CD8-positive, alpha-beta memory T cell (primary cell): ENCODE results near the gene ROCK2. TPM values are rescaled to one million over a fixed set of nuclear protein-coding genes. Genes with fewer than 3 reads are reported as not detected.

ENCODE experiments used
- CTCF ChIA-PET: fragments of 350-600 bp; sonication (Branson Sonifier 250); formaldehyde crosslinking; loops from one replicate; lab custom pipeline; 2021; ENCODE audit warnings: antibody characterized with exemption; lab: Charles Lee
- POLR2A ChIA-PET: fragments of 350-600 bp; sonication (Branson Sonifier 250); formaldehyde crosslinking; loops from one replicate; lab custom pipeline; 2021; ENCODE audit warnings: antibody characterized with exemption; lab: Charles Lee
- DNase-seq, 5 donors: peaks; one replicate each; pipeline versions ENCODE4 v3.0.0 to v3.0.0-alpha.2; 2020 to 2022; ENCODE audit warnings: mixed read lengths in 1 of 5
- H3K27ac ChIP-seq: one replicate; pipeline ENCODE4 v1.7.0; 2013; ENCODE audit warnings: low read depth, mild to moderate bottlenecking, low read length, moderate library complexity
- H3K27me3 ChIP-seq: 2 replicates; pipeline ENCODE4 v1.7.0; 2013; ENCODE audit warnings: low read length, mild to moderate bottlenecking; ENCODE audit not compliant: insufficient read depth, poor library complexity, severe bottlenecking
- H3K36me3 ChIP-seq: 2 replicates; pipeline ENCODE4 v1.7.0; 2013; ENCODE audit warnings: mild to moderate bottlenecking, low read length, moderate library complexity; ENCODE audit not compliant: insufficient read depth
- H3K4me1 ChIP-seq: 2 replicates; pipeline ENCODE4 v1.7.0; 2013; ENCODE audit warnings: mild to moderate bottlenecking, low read length, moderate library complexity; ENCODE audit not compliant: insufficient read depth
- H3K4me3 ChIP-seq: 2 replicates; pipeline ENCODE4 v1.7.0; 2013; ENCODE audit warnings: mild to moderate bottlenecking, low read length
- H3K9me3 ChIP-seq: 2 replicates; pipeline ENCODE4 v1.7.0; 2013; ENCODE audit warnings: mild to moderate bottlenecking, low read length
- H3K27ac Mint-ChIP-seq, 8 donors: one replicate each; pipeline ENCODE4 v1.8.0; 2020 to 2021; ENCODE audit warnings: mixed read lengths in 8 of 8, mild to moderate bottlenecking in 6 of 8, inconsistent platforms in 3 of 8, moderate library complexity in 3 of 8
- H3K27me3 Mint-ChIP-seq, 2 donors: one replicate each; pipeline ENCODE4 v1.8.0; 2020 to 2021; ENCODE audit warnings: mixed read lengths in 2 of 2, mild to moderate bottlenecking in 1 of 2, moderate library complexity in 1 of 2
- H3K36me3 Mint-ChIP-seq, 3 donors: one replicate each; pipeline ENCODE4 v1.8.0; 2020 to 2021; ENCODE audit warnings: mixed read lengths in 3 of 3, inconsistent platforms in 1 of 3, mild to moderate bottlenecking in 1 of 3
- H3K4me1 Mint-ChIP-seq, 3 donors: one replicate each; pipeline ENCODE4 v1.8.0; 2020 to 2021; ENCODE audit warnings: mixed read lengths in 3 of 3, inconsistent platforms in 1 of 3, mild to moderate bottlenecking in 1 of 3
- H3K4me3 Mint-ChIP-seq, 7 donors: one replicate each; pipeline ENCODE4 v1.8.0; 2020 to 2021; ENCODE audit warnings: mixed read lengths in 7 of 7, mild to moderate bottlenecking in 6 of 7, moderate library complexity in 4 of 7, inconsistent platforms in 2 of 7
- H3K9me3 Mint-ChIP-seq, 5 donors: one replicate each; pipeline ENCODE4 v1.8.0; 2020 to 2022; ENCODE audit warnings: mixed read lengths in 5 of 5, mild to moderate bottlenecking in 3 of 5, moderate library complexity in 2 of 5, inconsistent platforms in 1 of 5
- polyA plus RNA-seq: library from polyadenylated mRNA; unstranded; fragments of 300-500 nt; fragmentation: Illumina TruSeq; gene quantifications from one replicate; pipeline ENCODE4 v1.2.3, GENCODE V29; 2021
- total RNA-seq, 2 experiments: library from RNA; stranded (reverse); gene quantifications; one replicate each; pipeline ENCODE4 v1.2.3, GENCODE V29; 2021

The ROCK2 gene
- total and polyA plus RNA-seq, 3 experiments from 2014 or later: 15.5 to 22.9 (median 19.5) TPM

DNA sequence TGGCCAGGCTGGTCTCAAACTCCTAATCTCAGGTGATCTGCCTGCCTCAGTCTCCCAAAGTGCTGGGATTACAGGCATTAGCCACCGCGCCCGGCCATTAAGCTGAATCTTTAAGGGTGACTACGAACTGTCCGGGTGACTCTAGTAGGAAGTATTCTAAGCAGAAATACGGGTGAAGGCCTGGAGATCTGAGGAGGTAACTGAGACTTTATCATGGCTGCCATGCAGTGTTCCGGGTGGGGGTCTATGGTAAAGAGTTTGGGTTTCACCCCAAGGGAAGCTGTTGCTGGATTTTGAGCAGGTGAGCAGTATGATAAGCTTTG, 20.1 kb upstream of the ROCK2 start:
- Histone ChIP-seq H3K4me1 (no peaks in the 10 kb centered on the region), H3K36me3 (no peaks in the 10 kb centered on the region), H3K4me3 (no peak overlapping the region), H3K27ac (no peak overlapping the region), H3K27me3 (no peaks in the 10 kb centered on the region), H3K9me3 (no peaks in the 10 kb centered on the region)
- no peak for DNase-seq
- POLR2A ChIA-PET: no interaction called here
- H3K36me3 Mint-ChIP-seq: no peaks in the 10 kb centered on the region
- no peaks in the 10 kb centered on the region for H3K9me3 Mint-ChIP-seq
- H3K27ac Mint-ChIP-seq: no peak overlapping the region
- no peaks in the 10 kb centered on the region for H3K4me1 Mint-ChIP-seq
- H3K27me3 Mint-ChIP-seq: peaks cover 5 to 23% of the 10 kb centered on the region in 2 donors
- CTCF ChIA-PET: no interaction called here
- H3K4me3 Mint-ChIP-seq: no peak overlapping the region

DNA sequence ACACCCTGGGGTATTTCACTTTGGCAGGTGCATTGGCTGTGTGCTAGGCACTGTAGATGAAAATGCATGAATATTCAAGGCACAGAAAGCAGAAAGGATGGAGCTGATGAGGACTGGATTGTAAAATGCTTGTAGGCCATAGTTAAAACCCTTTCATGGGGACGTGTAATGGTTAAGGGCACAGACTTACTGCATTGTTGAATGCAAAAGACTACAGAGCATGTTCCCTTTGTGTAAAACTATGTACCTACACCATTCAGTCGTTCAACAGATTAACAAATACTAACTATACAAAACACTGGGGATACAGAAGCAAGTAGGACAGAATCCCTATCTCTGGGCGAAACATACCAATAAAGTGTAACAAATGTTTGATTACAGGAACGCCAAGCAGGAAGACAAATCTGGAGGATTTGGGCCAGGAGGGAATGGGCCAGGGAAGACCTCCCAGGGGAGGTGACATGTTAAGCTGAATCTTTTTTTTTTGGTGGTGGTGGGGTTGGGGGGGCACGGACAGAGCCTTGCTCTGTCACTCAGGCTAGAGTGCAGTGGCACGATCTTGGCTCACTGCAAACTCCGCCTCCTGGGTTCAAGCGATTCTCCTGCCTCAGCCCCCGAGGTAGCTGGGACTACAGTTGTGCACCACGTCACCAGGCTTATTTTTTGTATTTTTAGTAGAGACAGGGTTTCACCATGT, 19.6 kb upstream of the ROCK2 start:
- H3K4me1 Mint-ChIP-seq: no peaks in the 10 kb centered on the region
- POLR2A ChIA-PET: no interaction called here
- H3K27ac Mint-ChIP-seq: no peak overlapping the region
- DNase-seq: no peak
- no peaks in the 10 kb centered on the region for H3K36me3 Mint-ChIP-seq
- no peaks in the 10 kb centered on the region for H3K9me3 Mint-ChIP-seq
- H3K4me3 ChIP-seq: no peak overlapping the region
- H3K27me3 ChIP-seq: no peaks in the 10 kb centered on the region
- H3K4me1 ChIP-seq: no peaks in the 10 kb centered on the region
- H3K4me3 Mint-ChIP-seq: no peak overlapping the region
- H3K9me3 ChIP-seq: no peaks in the 10 kb centered on the region
- H3K36me3 ChIP-seq: no peaks in the 10 kb centered on the region
- no peak overlapping the region for H3K27ac ChIP-seq
- peaks cover 5 to 19% of the 10 kb centered on the region in 2 donors for H3K27me3 Mint-ChIP-seq
- CTCF ChIA-PET: no interaction called here

DNA sequence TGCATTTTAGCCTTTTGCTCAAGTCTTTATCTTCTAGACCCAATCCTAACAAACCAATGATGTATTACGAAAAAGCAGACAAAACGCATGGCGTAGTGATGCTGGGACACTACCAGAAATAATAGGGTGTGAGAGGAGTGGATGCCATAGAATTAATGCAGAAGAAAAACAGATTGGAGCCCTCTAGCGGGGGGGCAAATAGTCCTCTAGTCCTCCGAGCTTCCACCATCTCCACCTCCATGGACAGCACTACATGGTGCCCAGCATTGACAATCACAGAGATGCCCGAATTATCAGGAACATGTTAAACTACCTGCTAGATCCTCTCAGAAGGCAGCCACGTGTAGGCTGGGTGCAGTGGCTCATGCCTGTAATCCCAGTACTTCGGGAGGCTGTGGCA, 15.4 kb upstream of the ROCK2 start:
- H3K4me3 ChIP-seq: no peak overlapping the region
- H3K36me3 Mint-ChIP-seq: no peaks in the 10 kb centered on the region
- ChIA-PET CTCF (no interaction called here), POLR2A (no interaction called here)
- H3K36me3 ChIP-seq: no peaks in the 10 kb centered on the region
- H3K27ac Mint-ChIP-seq: no peak overlapping the region
- H3K27me3 Mint-ChIP-seq: peaks cover 5 to 13% of the 10 kb centered on the region in 2 donors
- DNase-seq: no peak
- no peak overlapping the region for H3K27ac ChIP-seq
- no peaks in the 10 kb centered on the region for H3K9me3 Mint-ChIP-seq
- no peaks in the 10 kb centered on the region for H3K4me1 Mint-ChIP-seq
- H3K4me1 ChIP-seq: no peaks in the 10 kb centered on the region
- H3K9me3 ChIP-seq: no peaks in the 10 kb centered on the region
- no peak overlapping the region for H3K4me3 Mint-ChIP-seq
- no peaks in the 10 kb centered on the region for H3K27me3 ChIP-seq

DNA sequence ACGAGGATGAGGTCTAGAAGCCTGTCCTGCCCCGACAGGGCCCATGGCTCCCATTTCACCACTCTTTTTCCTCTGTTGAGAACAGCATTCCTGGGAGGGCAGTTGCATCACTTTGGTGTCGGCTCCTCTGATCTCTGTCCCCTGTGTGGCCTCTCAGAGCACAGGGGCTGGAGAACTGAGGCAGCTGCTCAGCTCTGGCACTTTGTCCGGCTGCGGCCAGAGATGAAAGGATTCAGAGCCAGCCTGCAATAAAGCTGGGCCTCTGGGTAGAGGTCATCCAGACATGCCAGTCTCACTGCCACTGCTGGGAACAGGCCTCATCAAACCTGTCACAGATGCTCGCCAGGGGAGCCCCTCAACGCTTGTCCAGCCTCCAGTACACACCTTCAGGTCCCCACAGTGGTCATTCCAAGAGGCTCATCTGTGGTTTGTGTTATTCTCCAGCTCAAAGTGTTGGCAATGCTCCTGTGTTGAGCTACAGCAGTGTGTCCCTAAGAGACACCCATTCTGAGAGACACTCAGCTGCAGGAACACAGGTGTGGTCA, 13.1 kb upstream of the ROCK2 start:
- Mint-ChIP-seq H3K4me3 (no peak overlapping the region), H3K27me3 (no peaks in the 10 kb centered on the region), H3K9me3 (no peaks in the 10 kb centered on the region), H3K4me1 (no peaks in the 10 kb centered on the region), H3K27ac (no peak overlapping the region), H3K36me3 (no peaks in the 10 kb centered on the region)
- no peak overlapping the region for H3K27ac ChIP-seq
- H3K4me1 ChIP-seq: no peaks in the 10 kb centered on the region
- DNase-seq: no peak
- ChIA-PET CTCF (no interaction called here), POLR2A (no interaction called here)
- no peaks in the 10 kb centered on the region for H3K36me3 ChIP-seq
- H3K4me3 ChIP-seq: no peak overlapping the region
- no peaks in the 10 kb centered on the region for H3K9me3 ChIP-seq
- no peaks in the 10 kb centered on the region for H3K27me3 ChIP-seq

DNA sequence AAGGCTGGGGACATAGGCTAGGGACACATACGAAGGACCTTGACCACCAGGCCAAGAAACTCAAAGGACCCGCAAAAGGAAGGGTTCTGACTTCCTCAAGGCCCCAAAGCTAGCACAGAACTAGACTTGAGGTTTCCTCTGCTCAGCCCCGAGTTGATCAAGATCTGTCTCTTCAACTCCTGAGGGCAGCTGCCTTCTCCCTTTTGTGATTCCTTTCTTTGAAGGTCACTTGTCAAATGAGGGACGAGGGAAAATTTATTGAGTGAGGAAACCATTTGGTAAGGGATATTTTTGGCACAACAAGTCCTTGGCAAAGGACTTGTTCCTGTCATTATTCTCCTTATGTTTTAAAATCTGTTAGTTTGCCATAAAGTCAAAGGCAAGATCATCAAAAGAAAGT, 12.3 kb upstream of the ROCK2 start:
- H3K4me1 Mint-ChIP-seq: no peaks in the 10 kb centered on the region
- no peaks in the 10 kb centered on the region for H3K36me3 Mint-ChIP-seq
- POLR2A ChIA-PET: no interaction called here
- no peaks in the 10 kb centered on the region for H3K36me3 ChIP-seq
- H3K9me3 Mint-ChIP-seq: no peaks in the 10 kb centered on the region
- CTCF ChIA-PET: no interaction called here
- no peaks in the 10 kb centered on the region for H3K27me3 Mint-ChIP-seq
- H3K9me3 ChIP-seq: no peaks in the 10 kb centered on the region
- DNase-seq: no peak
- no peak overlapping the region for H3K27ac Mint-ChIP-seq
- no peaks in the 10 kb centered on the region for H3K27me3 ChIP-seq
- H3K27ac ChIP-seq: no peak overlapping the region
- no peak overlapping the region for H3K4me3 ChIP-seq
- no peaks in the 10 kb centered on the region for H3K4me1 ChIP-seq
- H3K4me3 Mint-ChIP-seq: no peak overlapping the region

DNA sequence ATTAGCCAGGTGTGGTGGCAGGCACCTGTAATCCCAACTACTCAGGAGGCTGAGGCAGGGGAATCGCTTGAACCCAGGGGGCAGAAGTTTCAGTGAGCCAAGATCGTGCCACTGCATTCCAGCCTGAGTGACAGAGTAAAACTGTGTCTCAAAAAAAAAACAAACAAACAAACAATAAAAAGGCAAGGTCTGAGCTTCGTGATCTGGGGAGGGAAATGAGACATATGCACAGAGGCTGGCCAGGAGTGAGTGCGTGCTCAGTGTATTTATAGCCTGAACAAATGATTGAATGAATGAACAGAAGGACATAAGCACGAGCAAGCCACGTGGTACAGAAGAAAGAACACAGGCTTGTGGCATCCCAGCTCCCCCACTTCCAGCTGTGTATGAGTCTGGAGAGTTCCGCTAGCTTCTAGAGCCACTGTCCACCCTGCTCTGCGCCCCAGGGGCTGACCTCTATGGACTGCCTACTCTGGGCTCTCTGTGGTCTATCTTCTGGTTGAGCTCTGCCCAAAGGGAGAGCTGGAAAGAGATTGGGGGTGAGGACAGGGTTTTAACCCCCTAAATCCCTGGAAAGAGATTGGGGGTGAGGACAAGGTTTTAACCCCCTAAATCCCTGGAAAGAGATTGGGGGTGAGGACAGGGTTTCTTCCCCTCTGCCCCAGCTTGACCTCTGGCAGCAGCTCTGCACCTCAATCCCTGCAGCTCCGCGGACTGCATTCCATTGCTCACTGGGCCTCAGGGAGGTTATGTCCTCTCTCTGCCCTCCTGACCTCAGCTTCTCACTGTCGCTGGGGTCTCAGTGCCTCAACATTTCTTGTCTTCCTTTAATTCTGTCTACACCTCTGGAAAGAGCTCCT, 11.0 kb upstream of the ROCK2 start:
- Mint-ChIP-seq H3K4me3 (no peak overlapping the region), H3K27ac (no peak overlapping the region), H3K36me3 (no peaks in the 10 kb centered on the region), H3K27me3 (no peaks in the 10 kb centered on the region), H3K9me3 (no peaks in the 10 kb centered on the region), H3K4me1 (no peaks in the 10 kb centered on the region)
- H3K4me3 ChIP-seq: no peak overlapping the region
- H3K36me3 ChIP-seq: no peaks in the 10 kb centered on the region
- H3K27ac ChIP-seq: no peak overlapping the region
- no peak for DNase-seq
- H3K9me3 ChIP-seq: no peaks in the 10 kb centered on the region
- no peaks in the 10 kb centered on the region for H3K27me3 ChIP-seq
- CTCF ChIA-PET: no interaction called here
- no peaks in the 10 kb centered on the region for H3K4me1 ChIP-seq
- POLR2A ChIA-PET: no interaction called here

DNA sequence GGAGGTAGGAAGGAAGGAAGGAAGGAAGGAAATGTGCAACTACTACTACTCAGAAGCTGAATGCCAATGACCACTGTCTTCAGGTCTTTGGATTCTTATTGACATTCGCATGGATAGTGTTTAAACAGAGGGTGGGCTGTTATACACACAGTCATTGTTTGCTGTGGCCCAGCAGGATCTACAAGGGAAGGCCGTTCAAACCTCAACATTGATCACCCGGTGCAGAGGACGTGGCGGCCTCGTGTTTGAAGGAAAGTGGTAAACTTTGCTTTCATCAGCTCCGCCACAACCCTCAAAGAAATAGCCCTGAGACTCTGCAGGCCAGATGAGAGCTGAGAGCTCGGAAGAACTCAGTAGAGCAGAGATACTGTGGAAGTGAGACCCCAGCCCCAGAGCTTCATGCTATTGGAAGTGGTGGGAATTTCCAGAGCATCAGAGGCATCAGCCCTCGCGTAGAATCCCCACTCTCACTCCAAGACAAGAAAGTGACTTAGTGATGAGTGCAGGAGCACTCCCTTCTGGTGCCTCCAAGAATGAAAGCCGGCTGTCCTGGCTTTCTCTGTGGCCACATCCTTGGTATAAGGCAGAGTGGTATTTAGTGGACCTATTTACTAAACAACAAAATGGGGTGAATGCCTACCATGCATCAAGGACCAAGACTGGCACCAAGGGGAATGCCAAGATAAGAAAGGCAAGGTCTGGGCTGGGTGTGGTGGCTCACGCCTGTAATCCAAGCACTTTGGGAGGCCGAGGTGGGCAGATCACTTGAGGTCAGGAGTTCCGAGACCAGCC, 10.1 kb upstream of the ROCK2 start:
- DNase-seq: no peak
- Histone ChIP-seq H3K4me1 (no peaks in the 10 kb centered on the region), H3K4me3 (no peak overlapping the region), H3K36me3 (no peaks in the 10 kb centered on the region), H3K27me3 (no peaks in the 10 kb centered on the region), H3K9me3 (no peaks in the 10 kb centered on the region), H3K27ac (no peak overlapping the region)
- no peaks in the 10 kb centered on the region for H3K4me1 Mint-ChIP-seq
- H3K9me3 Mint-ChIP-seq: no peaks in the 10 kb centered on the region
- H3K27ac Mint-ChIP-seq: no peak overlapping the region
- no peak overlapping the region for H3K4me3 Mint-ChIP-seq
- no peaks in the 10 kb centered on the region for H3K36me3 Mint-ChIP-seq
- no peaks in the 10 kb centered on the region for H3K27me3 Mint-ChIP-seq
- ChIA-PET POLR2A (no interaction called here), CTCF (no interaction called here)
